ENCODE data around the gene C16orf92. TPM values are rescaled to one million over a fixed set of nuclear protein-coding genes. Genes with fewer than 3 reads are reported as not detected.
"Not testable (repeated sequence)": the region's sequence is repeated elsewhere in the genome, so short reads cannot be mapped to it uniquely, and the experiment has no call there.

The C16orf92 gene
- total and polyA plus RNA-seq, 2 of the 13 experiments (the other 11 are each of a cell fraction or from before 2014, with no cell fraction given): not detected

DNA sequence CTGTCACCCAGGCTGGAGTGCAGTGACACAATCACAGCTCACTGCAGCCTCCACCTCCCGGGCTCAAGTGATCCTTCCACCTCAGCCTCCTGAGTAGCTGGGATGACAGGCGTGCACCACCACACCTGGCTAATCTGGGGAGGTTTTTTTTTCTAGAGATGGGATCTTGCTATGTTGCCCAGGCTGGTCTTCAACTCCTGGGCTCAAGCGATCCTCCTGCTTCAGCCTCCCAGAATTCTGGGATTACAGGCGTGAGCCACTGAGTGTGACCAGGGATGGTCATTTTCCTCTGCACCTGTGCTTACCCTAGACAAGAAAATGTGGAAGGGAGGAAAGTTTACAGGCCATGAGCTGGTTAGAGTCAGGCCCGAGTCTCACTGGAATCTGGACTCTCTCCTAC, 17.7 kb downstream of the C16orf92 start:
- WGBS (ENCODE audit: low lambda C conversion rate): 7% methylated on average over 5 of the region's 5 CpGs
- H4K20me1 ChIP-seq (ENCODE audit: insufficient read depth, low read length); DNase-seq (ENCODE audit: low spot score); H3K36me3 ChIP-seq (replicated peaks in 1 of 2; ENCODE audit: control insufficient read depth in 1 of 2, insufficient read depth in 2 of 2, low read length in 2 of 2); H3K9me3 ChIP-seq (ENCODE audit: low read length); H3K27ac ChIP-seq (ENCODE audit: extremely low read length, insufficient read depth, low read length); FAIRE-seq; POLR2A ChIA-PET; CTCF ChIA-PET (ENCODE audit: low intra/inter-chr PET ratio, low total read pairs); ATAC-seq; BruUV-seq (replicated peaks); H3K4me3 ChIP-seq (replicated peaks in 1 of 3; ENCODE audit: insufficient read depth in 1 of 3, low read depth in 2 of 3, low read length in 3 of 3); H3K4me2 ChIP-seq (ENCODE audit: low read depth, low read length); H2AFZ ChIP-seq (ENCODE audit: low read length); H3K9ac ChIP-seq (ENCODE audit: insufficient read depth, low read depth, low read length); intact Hi-C loops (cut with micrococcal nuclease; ENCODE audit: unreplicated experiment); H3K79me2 ChIP-seq (ENCODE audit: insufficient read depth, low read length); in situ Hi-C loops (cut with HindIII; ENCODE audit: extremely low pct_ligation_motif_present, low pct_unique_long_range_greater_than_20kb): not testable (repeated sequence)
- TF ChIP-seq ZNF121 (CRISPR knock-in tag; IDR thresholded peaks at IDR 0.05): peak; percentile 78; the same call in 1 of the 2 replicates
- Histone ChIP-seq H3K4me1 (ENCODE audit: insufficient read depth, low read length) (peaks cover 11% of the 10 kb centered on the region), H3K27me3 (ENCODE audit: control insufficient read depth in 1 of 2, insufficient read depth in 2 of 2, low read length in 2 of 2) (peaks cover 0 to 19% of the 10 kb centered on the region in 2 experiments; a peak in 2 of 5 replicates)

DNA sequence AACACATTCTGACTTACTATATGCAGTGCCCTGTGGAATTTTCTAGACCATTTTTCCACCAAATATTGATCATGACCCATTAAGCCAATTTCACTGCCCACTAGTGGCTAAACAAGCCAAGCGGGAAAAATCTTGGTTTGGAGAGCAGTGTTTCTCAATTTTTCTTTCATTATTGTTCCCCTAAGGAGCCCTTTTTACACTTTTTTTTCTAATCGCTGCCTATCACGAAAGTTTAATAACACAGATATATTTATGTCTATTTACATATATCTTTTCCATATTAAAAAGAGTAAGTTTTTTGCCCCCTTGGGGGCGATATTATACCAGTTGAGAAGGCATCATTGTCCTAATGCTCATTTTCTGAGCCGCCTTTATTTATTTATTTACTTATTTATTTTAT, 18.8 kb downstream of the C16orf92 start:
- Histone ChIP-seq H4K20me1 (ENCODE audit: insufficient read depth, low read length) (no peaks in the 10 kb centered on the region), H2AFZ (ENCODE audit: low read length) (no peak overlapping the region), H3K27ac (ENCODE audit: extremely low read length, insufficient read depth, low read length) (no peak overlapping the region), H3K9ac (ENCODE audit: insufficient read depth, low read depth, low read length) (no peak overlapping the region), H3K36me3 (replicated peaks in 1 of 2; ENCODE audit: control insufficient read depth in 1 of 2, insufficient read depth in 2 of 2, low read length in 2 of 2) (no peaks in the 10 kb centered on the region), H3K4me3 (replicated peaks in 1 of 3; ENCODE audit: insufficient read depth in 1 of 3, low read depth in 2 of 3, low read length in 3 of 3) (no peak overlapping the region), H3K79me2 (ENCODE audit: insufficient read depth, low read length) (no peaks in the 10 kb centered on the region), H3K4me1 (ENCODE audit: insufficient read depth, low read length) (peaks cover 22% of the 10 kb centered on the region), H3K27me3 (ENCODE audit: control insufficient read depth in 1 of 2, insufficient read depth in 2 of 2, low read length in 2 of 2) (peaks cover 0 to 20% of the 10 kb centered on the region in 2 experiments; a peak in 2 of 5 replicates), H3K9me3 (ENCODE audit: low read length) (no peaks in the 10 kb centered on the region), H3K4me2 (ENCODE audit: low read depth, low read length) (no peak overlapping the region)
- CTCF ChIA-PET (ENCODE audit: low intra/inter-chr PET ratio, low total read pairs): interaction anchor here (1.4 to 2.1 kb wide), 2 partner anchors 13 to 50 kb away, joined by 6 to 8 read pairs; partner anchors contain the start of gene TBX6
- no TSS peak for BruUV-seq (replicated peaks)
- WGBS (ENCODE audit: low lambda C conversion rate): 22% methylated on average over 5 of the region's 5 CpGs
- POLR2A ChIA-PET: no interaction called here
- in situ Hi-C loops (cut with HindIII; ENCODE audit: extremely low pct_ligation_motif_present, low pct_unique_long_range_greater_than_20kb): no loop called here
- no peak for ATAC-seq
- intact Hi-C loops (cut with micrococcal nuclease; ENCODE audit: unreplicated experiment): loop anchor here (1.0 kb wide), 1 partner anchor 50 kb away; no protein-coding TSS in a partner anchor
- FAIRE-seq: no peak
- DNase-seq (ENCODE audit: low spot score): no peak
- TF ChIP-seq, protein P1, sequence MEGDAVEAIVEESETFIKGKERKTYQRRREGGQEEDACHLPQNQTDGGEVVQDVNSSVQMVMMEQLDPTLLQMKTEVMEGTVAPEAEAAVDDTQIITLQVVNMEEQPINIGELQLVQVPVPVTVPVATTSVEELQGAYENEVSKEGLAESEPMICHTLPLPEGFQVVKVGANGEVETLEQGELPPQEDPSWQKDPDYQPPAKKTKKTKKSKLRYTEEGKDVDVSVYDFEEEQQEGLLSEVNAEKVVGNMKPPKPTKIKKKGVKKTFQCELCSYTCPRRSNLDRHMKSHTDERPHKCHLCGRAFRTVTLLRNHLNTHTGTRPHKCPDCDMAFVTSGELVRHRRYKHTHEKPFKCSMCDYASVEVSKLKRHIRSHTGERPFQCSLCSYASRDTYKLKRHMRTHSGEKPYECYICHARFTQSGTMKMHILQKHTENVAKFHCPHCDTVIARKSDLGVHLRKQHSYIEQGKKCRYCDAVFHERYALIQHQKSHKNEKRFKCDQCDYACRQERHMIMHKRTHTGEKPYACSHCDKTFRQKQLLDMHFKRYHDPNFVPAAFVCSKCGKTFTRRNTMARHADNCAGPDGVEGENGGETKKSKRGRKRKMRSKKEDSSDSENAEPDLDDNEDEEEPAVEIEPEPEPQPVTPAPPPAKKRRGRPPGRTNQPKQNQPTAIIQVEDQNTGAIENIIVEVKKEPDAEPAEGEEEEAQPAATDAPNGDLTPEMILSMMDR (CRISPR knock-in tag; IDR thresholded peaks at IDR 0.05): peak; percentile 31; the same call in 1 of the 2 replicates
- TF ChIP-seq TBX2 (CRISPR knock-in tag; IDR thresholded peaks at IDR 0.05; ENCODE audit: borderline replicate concordance): no peak
- TF ChIP-seq, protein P2, sequence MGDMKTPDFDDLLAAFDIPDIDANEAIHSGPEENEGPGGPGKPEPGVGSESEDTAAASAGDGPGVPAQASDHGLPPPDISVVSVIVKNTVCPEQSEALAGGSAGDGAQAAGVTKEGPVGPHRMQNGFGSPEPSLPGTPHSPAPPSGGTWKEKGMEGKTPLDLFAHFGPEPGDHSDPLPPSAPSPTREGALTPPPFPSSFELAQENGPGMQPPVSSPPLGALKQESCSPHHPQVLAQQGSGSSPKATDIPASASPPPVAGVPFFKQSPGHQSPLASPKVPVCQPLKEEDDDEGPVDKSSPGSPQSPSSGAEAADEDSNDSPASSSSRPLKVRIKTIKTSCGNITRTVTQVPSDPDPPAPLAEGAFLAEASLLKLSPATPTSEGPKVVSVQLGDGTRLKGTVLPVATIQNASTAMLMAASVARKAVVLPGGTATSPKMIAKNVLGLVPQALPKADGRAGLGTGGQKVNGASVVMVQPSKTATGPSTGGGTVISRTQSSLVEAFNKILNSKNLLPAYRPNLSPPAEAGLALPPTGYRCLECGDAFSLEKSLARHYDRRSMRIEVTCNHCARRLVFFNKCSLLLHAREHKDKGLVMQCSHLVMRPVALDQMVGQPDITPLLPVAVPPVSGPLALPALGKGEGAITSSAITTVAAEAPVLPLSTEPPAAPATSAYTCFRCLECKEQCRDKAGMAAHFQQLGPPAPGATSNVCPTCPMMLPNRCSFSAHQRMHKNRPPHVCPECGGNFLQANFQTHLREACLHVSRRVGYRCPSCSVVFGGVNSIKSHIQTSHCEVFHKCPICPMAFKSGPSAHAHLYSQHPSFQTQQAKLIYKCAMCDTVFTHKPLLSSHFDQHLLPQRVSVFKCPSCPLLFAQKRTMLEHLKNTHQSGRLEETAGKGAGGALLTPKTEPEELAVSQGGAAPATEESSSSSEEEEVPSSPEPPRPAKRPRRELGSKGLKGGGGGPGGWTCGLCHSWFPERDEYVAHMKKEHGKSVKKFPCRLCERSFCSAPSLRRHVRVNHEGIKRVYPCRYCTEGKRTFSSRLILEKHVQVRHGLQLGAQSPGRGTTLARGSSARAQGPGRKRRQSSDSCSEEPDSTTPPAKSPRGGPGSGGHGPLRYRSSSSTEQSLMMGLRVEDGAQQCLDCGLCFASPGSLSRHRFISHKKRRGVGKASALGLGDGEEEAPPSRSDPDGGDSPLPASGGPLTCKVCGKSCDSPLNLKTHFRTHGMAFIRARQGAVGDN (CRISPR knock-in tag; IDR thresholded peaks at IDR 0.05): no peak
- TF ChIP-seq ZNF12 (CRISPR knock-in tag; IDR thresholded peaks at IDR 0.05): no peak
- no peak for TF ChIP-seq HNRNPK (IDR thresholded peaks at IDR 0.05; ENCODE audit: low read depth, low read length, poor library complexity, severe bottlenecking)
- no peak for TF ChIP-seq ZNF205 (CRISPR knock-in tag; IDR thresholded peaks at IDR 0.05)
- no peak for TF ChIP-seq ZNF678 (CRISPR knock-in tag; IDR thresholded peaks at IDR 0.05)
- no peak for TF ChIP-seq ZNF329 (CRISPR knock-in tag; IDR thresholded peaks at IDR 0.05; ENCODE audit: low read depth)
- no peak for TF ChIP-seq SRSF1 (optimal IDR thresholded peaks at IDR 0.05; ENCODE audit: low read depth, low read length)
- no peak for TF ChIP-seq GZF1 (CRISPR knock-in tag; IDR thresholded peaks at IDR 0.05)
- TF ChIP-seq STAG1 (CRISPR knock-in tag; IDR thresholded peaks at IDR 0.05): peak; percentile 32
